ENCODE measurements around the gene FN3KRP. TPM values are rescaled to one million over a fixed set of nuclear protein-coding genes. Genes with fewer than 3 reads are reported as not detected.

The FN3KRP gene
- total and polyA plus RNA-seq, 4 donors: 17.3 to 27.6 (median 23.6) TPM

DNA sequence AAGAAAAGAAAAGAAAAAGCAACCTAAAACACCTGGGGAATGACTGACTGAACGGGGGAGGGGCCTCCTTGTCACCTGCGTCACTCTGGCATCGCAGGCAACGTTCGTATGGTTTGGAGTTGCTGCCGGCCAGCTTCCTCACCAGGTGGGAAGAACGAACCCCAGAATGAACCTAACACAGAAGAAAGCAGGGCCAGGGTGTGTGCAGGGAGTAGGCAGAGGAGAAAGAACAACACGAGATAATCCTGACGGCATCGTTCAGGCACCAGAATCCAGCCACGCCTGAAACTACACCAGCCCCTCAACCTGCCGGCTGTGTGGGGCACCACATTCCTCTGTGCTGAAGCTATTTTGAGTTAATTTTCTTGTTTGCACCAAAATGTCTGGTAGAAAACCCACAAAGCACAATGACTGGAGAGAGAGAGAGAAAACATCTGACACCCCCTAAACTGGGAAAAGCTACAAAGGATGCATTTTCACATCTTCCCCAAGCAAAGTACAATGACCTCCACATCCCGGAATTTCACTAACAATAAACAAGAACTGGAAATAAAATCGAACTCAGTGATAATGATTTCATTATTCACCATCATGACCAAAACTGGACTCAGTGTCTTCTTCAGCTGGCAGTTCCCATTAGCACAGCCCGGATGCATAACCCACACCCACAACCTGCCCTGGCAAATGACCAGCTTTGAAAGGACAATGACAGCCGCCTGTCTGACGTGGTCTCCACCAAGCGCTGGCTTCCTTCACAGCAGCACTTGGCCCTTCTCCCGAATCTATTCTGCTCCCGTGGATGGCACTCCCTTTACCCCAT is 41.6 kb upstream of the FN3KRP start:
- DNase-seq: no peak
- H3K9ac ChIP-seq (ENCODE audit: insufficient read depth in 1 of 2, low read length in 2 of 2): no peak overlapping the region
- H3K36me3 ChIP-seq (ENCODE audit: control insufficient read depth in 4 of 4, insufficient read depth in 4 of 4, low read length in 4 of 4): peaks cover 0 to 3% (median 0%) of the 10 kb centered on the region in 4 donors
- no peaks in the 10 kb centered on the region for H3K9me3 ChIP-seq (ENCODE audit: control insufficient read depth in 4 of 4, insufficient read depth in 3 of 4, low read length in 3 of 4)
- no peak overlapping the region for H3K27ac ChIP-seq (ENCODE audit: low read depth in 1 of 2, low read length in 1 of 2)
- WGBS, 2 donors: 77 to 83% methylated on average over 20 of the region's 20 CpGs
- H3K4me3 ChIP-seq: no peak overlapping the region
- no peaks in the 10 kb centered on the region for H3K27me3 ChIP-seq (ENCODE audit: control insufficient read depth in 3 of 3, insufficient read depth in 3 of 3, low read length in 2 of 3)
- peaks cover 0 to 6% (median 0%) of the 10 kb centered on the region in 5 donors for H3K4me1 ChIP-seq (ENCODE audit: control insufficient read depth in 5 of 5, insufficient read depth in 5 of 5, low read length in 5 of 5)
- TF ChIP-seq, protein P1, sequence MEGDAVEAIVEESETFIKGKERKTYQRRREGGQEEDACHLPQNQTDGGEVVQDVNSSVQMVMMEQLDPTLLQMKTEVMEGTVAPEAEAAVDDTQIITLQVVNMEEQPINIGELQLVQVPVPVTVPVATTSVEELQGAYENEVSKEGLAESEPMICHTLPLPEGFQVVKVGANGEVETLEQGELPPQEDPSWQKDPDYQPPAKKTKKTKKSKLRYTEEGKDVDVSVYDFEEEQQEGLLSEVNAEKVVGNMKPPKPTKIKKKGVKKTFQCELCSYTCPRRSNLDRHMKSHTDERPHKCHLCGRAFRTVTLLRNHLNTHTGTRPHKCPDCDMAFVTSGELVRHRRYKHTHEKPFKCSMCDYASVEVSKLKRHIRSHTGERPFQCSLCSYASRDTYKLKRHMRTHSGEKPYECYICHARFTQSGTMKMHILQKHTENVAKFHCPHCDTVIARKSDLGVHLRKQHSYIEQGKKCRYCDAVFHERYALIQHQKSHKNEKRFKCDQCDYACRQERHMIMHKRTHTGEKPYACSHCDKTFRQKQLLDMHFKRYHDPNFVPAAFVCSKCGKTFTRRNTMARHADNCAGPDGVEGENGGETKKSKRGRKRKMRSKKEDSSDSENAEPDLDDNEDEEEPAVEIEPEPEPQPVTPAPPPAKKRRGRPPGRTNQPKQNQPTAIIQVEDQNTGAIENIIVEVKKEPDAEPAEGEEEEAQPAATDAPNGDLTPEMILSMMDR (IDR thresholded peaks at IDR 0.05; ENCODE audit: control extremely low read depth, extremely low read depth): no peak
- ATAC-seq (ENCODE audit: insufficient read depth, low FRiP score): no peak

DNA sequence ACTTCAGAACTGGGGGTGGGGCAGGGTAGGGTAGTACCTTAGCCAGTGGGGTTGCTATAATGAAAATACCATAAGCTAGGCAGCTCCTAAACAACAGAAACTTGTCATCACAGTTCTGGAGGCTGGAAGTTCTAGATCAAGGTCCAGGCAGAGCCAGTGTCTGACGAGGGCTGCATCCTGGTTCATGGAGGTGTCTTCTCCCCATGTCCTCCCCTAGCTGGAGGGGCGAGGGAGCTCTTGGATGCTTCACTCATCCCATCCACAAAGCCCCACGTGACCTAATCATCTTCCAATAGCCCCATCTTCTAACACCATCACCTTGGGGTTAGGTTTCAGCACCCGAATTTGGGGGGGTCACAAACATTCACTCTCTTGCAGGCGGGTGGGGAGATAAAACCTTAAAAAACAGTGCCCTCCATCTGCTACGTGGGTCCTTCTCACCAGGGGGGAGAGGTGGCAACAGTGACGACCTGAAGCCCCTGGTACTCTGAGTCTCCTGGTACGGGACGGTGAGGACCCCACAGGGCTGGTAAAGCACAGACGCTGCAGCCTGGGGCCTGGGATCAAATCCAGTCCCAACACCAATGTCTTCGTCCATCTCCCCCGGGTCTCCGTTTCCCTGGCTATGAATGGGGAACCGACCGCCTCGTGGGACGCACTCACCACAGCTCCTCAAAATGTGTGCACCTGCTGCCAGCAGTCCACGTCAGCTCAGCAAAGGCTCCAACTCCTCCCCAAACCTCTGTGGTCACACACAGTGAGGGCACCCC is 40.8 kb upstream of the FN3KRP start:
- Histone ChIP-seq H3K27me3 (ENCODE audit: control insufficient read depth in 3 of 3, insufficient read depth in 3 of 3, low read length in 2 of 3) (no peaks in the 10 kb centered on the region), H3K9me3 (ENCODE audit: control insufficient read depth in 4 of 4, insufficient read depth in 3 of 4, low read length in 3 of 4) (no peaks in the 10 kb centered on the region), H3K36me3 (ENCODE audit: control insufficient read depth in 4 of 4, insufficient read depth in 4 of 4, low read length in 4 of 4) (peaks cover 0 to 3% (median 0%) of the 10 kb centered on the region in 4 donors), H3K27ac (ENCODE audit: low read depth in 1 of 2, low read length in 1 of 2) (no peak overlapping the region), H3K4me3 (no peak overlapping the region), H3K4me1 (ENCODE audit: control insufficient read depth in 5 of 5, insufficient read depth in 5 of 5, low read length in 5 of 5) (peaks cover 0 to 5% (median 0%) of the 10 kb centered on the region in 5 donors), H3K9ac (ENCODE audit: insufficient read depth in 1 of 2, low read length in 2 of 2) (no peak overlapping the region)
- ATAC-seq (ENCODE audit: insufficient read depth, low FRiP score): no peak
- 88 to 90% methylated on average over 18 of the region's 18 CpGs for WGBS, 2 donors
- DNase-seq: no peak
- TF ChIP-seq, protein P1 (IDR thresholded peaks at IDR 0.05; ENCODE audit: control extremely low read depth, extremely low read depth): no peak

DNA sequence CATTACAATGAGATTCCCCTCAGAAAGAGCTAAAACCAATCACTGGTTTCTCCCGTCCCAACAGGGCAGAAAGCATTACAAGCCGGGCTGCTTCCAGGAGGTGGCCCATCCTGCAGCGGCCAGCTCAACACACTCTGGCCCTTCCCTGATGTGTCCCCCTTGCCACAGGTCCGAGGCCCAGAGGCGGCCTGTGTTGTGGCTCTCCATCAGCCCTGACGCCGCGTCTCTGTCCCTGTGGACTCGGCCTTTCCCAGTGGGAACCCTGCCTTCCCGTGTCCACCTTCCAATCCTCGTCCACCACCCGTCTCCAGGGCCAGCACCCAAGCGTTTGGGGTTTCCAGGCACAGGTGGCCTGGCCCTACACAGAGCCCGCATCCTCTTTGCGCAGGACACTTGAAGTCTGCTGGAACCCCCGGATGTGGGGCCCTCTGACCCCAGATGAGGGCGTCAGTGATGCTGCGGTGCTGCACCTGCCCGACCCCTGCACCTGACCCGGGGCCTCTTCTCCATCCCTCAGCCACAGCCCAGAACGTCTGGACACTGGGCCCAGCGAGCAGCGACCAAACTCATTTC is 39.1 kb upstream of the FN3KRP start:
- Histone ChIP-seq H3K27me3 (ENCODE audit: control insufficient read depth in 3 of 3, insufficient read depth in 3 of 3, low read length in 2 of 3) (no peaks in the 10 kb centered on the region), H3K36me3 (ENCODE audit: control insufficient read depth in 4 of 4, insufficient read depth in 4 of 4, low read length in 4 of 4) (no peaks in the 10 kb centered on the region), H3K4me3 (no peak overlapping the region), H3K9ac (ENCODE audit: insufficient read depth in 1 of 2, low read length in 2 of 2) (no peak overlapping the region), H3K9me3 (ENCODE audit: control insufficient read depth in 4 of 4, insufficient read depth in 3 of 4, low read length in 3 of 4) (peaks cover 0 to 5% (median under 1%) of the 10 kb centered on the region in 4 donors), H3K27ac (ENCODE audit: low read depth in 1 of 2, low read length in 1 of 2) (no peak overlapping the region), H3K4me1 (ENCODE audit: control insufficient read depth in 5 of 5, insufficient read depth in 5 of 5, low read length in 5 of 5) (peaks cover 0 to 3% (median 0%) of the 10 kb centered on the region in 5 donors)
- DNase-seq: no peak
- WGBS, 2 donors: 90 to 91% methylated on average over 23 of the region's 23 CpGs
- no peak for ATAC-seq (ENCODE audit: insufficient read depth, low FRiP score)
- TF ChIP-seq, protein P1 (IDR thresholded peaks at IDR 0.05; ENCODE audit: control extremely low read depth, extremely low read depth): no peak

All from lung (tissue), 12 donors.